NCI-H2107 treated with DMSO at 0.1 percent for 48 hours (cell line): ENCODE measurements around the gene SPRYD3.
"Not testable (repeated sequence)": the region's sequence is repeated elsewhere in the genome, so short reads cannot be mapped to it uniquely, and the experiment has no call there.

Source experiments
- DNase-seq: peaks from one replicate; lab custom pipeline; 2025; ENCODE audit not compliant: unreplicated experiment; lab: John Stamatoyannopoulos, UW

Gene SPRYD3

DNA sequence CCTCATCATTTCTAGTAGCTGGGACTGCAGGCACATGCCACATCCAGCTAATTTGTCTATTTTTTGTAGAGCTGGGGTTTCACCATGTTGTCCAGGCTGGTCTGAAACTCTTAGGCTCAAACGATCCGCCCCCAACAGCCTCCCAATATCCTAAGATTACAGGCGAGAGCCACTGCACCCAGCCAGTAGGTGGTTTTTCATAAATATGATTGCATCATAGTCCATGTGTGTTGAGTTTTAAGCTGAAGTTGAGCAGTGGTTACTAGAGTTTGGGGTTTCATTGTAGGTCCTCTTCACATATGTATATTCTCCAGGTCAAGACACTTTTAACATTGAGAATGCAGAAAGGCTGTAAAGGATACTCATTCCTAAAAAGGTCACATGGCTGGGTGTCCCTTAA is 42.4 kb downstream of the SPRYD3 start:
- no peak for DNase-seq

- no peak for DNase-seq
Observed at GRCh38 chr12:53034459-53034858, 44.7 kb downstream of the SPRYD3 start.

DNA sequence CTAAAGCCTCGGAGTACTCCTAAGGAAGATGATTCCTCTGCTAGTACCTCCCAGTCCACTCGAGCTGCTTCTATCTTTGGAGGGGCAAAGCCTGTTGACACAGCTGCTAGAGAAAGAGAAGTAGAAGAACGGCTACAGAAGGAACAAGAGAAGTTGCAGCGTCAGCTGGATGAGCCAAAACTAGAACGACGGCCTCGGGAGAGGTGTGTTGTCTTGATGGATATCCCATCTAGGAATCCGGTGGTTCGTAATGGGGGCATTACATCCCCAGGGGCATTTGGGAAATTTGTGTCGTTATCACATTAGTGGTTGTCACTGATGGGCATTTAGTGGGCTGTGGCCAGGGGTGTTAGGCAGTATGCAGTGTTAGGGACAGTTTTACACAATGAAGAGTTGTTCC is 45.4 kb downstream of the SPRYD3 start:
- not testable (repeated sequence) for DNase-seq

DNA sequence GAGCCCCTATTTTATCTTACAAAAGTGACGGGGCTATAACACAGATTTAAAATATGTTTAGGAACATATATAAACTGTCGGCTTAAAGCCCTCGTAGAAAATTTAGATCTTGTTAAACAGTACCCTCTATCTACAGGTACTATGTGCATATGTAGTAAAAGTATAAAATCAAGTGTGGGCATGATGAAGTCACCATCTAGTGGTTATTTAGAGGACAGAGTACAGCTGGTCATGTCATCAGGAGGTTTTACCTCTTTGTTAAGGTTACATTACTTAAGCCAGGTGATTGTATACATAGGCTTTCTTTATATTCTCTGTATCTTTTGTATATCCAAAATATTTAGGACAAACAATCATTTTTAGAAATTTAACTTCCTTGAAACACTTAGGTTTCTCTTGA is 47.6 kb downstream of the SPRYD3 start:
- DNase-seq = no peak

DNA sequence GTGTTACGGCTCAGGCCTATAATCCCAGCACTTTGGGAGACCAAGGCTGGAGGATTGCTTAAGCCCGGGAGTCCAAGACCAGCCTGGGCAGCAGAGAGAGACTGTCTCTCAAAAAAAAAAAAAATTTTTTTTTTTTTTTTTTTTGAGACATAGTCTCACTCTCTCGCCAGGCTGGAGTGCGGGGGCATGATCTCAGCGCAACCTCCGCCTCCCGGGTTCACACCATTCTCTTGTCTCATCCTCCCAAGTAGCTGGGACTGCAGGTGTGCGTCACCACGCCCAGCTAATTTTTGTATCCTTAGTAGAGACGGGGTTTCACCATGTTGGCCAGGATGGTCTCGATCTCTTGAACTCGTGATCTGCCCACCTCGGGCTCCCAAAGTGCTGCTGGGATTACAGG is 52.2 kb downstream of the SPRYD3 start:
- DNase-seq = not testable (repeated sequence)

- DNase-seq = no peak
Observed at GRCh38 chr12:53025250-53025649, 53.9 kb downstream of the SPRYD3 start.

DNA sequence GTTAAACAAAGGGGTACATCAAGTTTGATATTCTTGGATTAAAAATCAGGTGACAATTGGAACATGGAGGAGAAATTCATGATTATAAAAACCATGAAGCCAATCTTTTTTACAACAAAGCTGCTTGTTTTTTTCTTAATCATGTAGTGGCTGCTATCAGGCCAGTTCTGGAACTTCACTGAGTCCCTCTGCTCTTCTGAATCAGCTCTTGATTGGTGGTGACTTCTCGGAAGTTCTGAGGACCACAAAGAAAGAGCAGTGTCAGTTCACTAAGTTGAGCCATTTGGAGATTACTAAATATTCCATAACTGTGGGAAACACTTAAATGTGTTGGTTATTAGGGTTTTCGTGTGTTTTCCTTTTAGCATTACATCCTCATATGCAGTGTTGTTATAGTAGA is 64.5 kb downstream of the SPRYD3 start:
- DNase-seq = no peak
